Inferior parietal cortex (tissue), 1 donor: ENCODE measurements around the gene MYO7B.

Source experiments
- DNase-seq: peaks from one replicate; pipeline ENCODE4 v3.0.0-alpha.2; 2016; ENCODE audit errors: extremely low spot score

Gene MYO7B

GRCh38 chr2:127626175-127626574, 90.7 kb downstream of the MYO7B start:
- no peak for DNase-seq

- DNase-seq, result no peak
Observed at GRCh38 chr2:127626917-127627739, 91.6 kb downstream of the MYO7B start.

GRCh38 chr2:127627740-127628571, 92.5 kb downstream of the MYO7B start:
- DNase-seq, result no peak

- no peak for DNase-seq
Observed at GRCh38 chr2:127628767-127629614, 93.5 kb downstream of the MYO7B start.

- no peak for DNase-seq
Observed at GRCh38 chr2:127629637-127630036, 94.2 kb downstream of the MYO7B start.

- no peak for DNase-seq
Observed at GRCh38 chr2:127630096-127630863, 94.8 kb downstream of the MYO7B start.

GRCh38 chr2:127630864-127631540, 95.5 kb downstream of the MYO7B start:
- DNase-seq, result no peak

- no peak for DNase-seq
Observed at GRCh38 chr2:127631541-127631996, 96.1 kb downstream of the MYO7B start.

GRCh38 chr2:127631997-127632581, 96.6 kb downstream of the MYO7B start:
- DNase-seq, result no peak

- DNase-seq, result no peak
Observed at GRCh38 chr2:127632592-127633489, 97.4 kb downstream of the MYO7B start.

GRCh38 chr2:127633556-127634065, 98.1 kb downstream of the MYO7B start:
- DNase-seq, result no peak

- no peak for DNase-seq
Observed at GRCh38 chr2:127634066-127634617, 98.7 kb downstream of the MYO7B start.

- DNase-seq, result no peak
Observed at GRCh38 chr2:127634626-127635379, 99.3 kb downstream of the MYO7B start.

GRCh38 chr2:127635380-127636237, 100.1 kb downstream of the MYO7B start:
- no peak for DNase-seq

- DNase-seq, result no peak
Observed at GRCh38 chr2:127636248-127637235, 101.1 kb downstream of the MYO7B start.

- DNase-seq, result no peak
Observed at GRCh38 chr2:127637236-127637630, 101.8 kb downstream of the MYO7B start.
